ENCODE data around the gene ARL6IP5. TPM values are rescaled to one million over a fixed set of nuclear protein-coding genes. Genes with fewer than 3 reads are reported as not detected.
A peak's percentile ranks its signal among the peaks of the same experiment; 100 is the strongest.

The ARL6IP5 gene
- total and polyA plus RNA-seq, 7 experiments from 2014 or later: 75.8 to 457 (median 124) TPM

DNA sequence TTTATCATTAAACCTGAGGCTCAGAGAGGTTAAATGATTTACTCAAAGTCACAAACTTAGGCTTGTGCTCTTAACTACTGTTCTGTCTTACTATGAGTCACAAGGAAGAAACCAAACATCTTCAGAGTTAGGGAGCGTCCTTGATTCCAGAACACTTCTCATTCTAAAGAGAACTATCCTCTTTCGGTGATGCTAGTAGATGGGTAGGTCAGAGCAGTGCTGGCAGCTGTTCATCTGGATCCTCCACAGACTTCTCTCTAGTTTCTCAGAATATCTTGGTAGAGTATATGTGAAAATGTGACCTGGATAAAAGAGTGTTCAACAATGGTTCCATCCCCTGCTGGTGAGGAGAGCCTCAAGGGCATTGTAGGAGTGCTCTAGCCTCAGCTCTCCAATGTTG lies 3.3 kb downstream of the ARL6IP5 start:
- Histone ChIP-seq H3K27ac (ENCODE audit: low read depth, low read length) (peak overlapping the region; percentile 76), H3K27me3 (ENCODE audit: control insufficient read depth in 2 of 2, insufficient read depth in 2 of 2, low read length in 2 of 2) (no peaks in the 10 kb centered on the region), H3K4me1 (ENCODE audit: control insufficient read depth in 2 of 2, insufficient read depth in 2 of 2, low read length in 2 of 2) (peaks cover 57 to 64% of the 10 kb centered on the region in 2 donors), H3K36me3 (ENCODE audit: control insufficient read depth in 2 of 3, insufficient read depth in 3 of 3, low read length in 3 of 3) (peaks cover 0 to 5% (median 0%) of the 10 kb centered on the region in 3 experiments), H3K9me3 (ENCODE audit: control insufficient read depth in 2 of 3, low read length in 3 of 3) (no peaks in the 10 kb centered on the region), H3K4me3 (ENCODE audit: low read length) (peak overlapping the region; percentile 12)
- H3K27me3 Mint-ChIP-seq: no peaks in the 10 kb centered on the region
- ChIA-PET CTCF (no interaction called here), POLR2A (interaction anchor here (0.6 to 1.6 kb wide), 5 partner anchors 18 to 37 kb away, joined by 3 to 8 read pairs (median 3); partner anchors contain the start of gene TMF1)
- DNase-seq: no peak
- H3K36me3 Mint-ChIP-seq: peaks cover 0 to 51% (median 17%) of the 10 kb centered on the region in 5 donors
- no peak for ATAC-seq
- peaks cover 51 to 73% (median 66%) of the 10 kb centered on the region in 7 donors for H3K4me1 Mint-ChIP-seq
- intact Hi-C loops (cut with micrococcal nuclease): loop anchor here in 1 of 2 donors (10.0 kb wide), 1 partner anchor 1977 kb away; no protein-coding TSS in a partner anchor
- H3K9me3 Mint-ChIP-seq: peaks cover 0 to 2% (median 0%) of the 10 kb centered on the region in 11 donors
- peak overlapping the region; percentile 76 to 98 (median 92) for H3K4me3 Mint-ChIP-seq
- H3K27ac Mint-ChIP-seq: peak overlapping the region; percentile 80 to 98 (median 86)

GRCh38 chr3:69090021-69090420 lies 5.3 kb downstream of the ARL6IP5 start:
- Histone ChIP-seq H3K4me1 (ENCODE audit: control insufficient read depth in 2 of 2, insufficient read depth in 2 of 2, low read length in 2 of 2) (peaks cover 62 to 67% of the 10 kb centered on the region in 2 donors), H3K36me3 (ENCODE audit: control insufficient read depth in 2 of 3, insufficient read depth in 3 of 3, low read length in 3 of 3) (peaks cover 0 to 3% (median 0%) of the 10 kb centered on the region in 3 experiments), H3K4me3 (ENCODE audit: low read length) (no peak overlapping the region), H3K27me3 (ENCODE audit: control insufficient read depth in 2 of 2, insufficient read depth in 2 of 2, low read length in 2 of 2) (no peaks in the 10 kb centered on the region), H3K27ac (ENCODE audit: low read depth, low read length) (peak overlapping the region; percentile 76), H3K9me3 (ENCODE audit: control insufficient read depth in 2 of 3, low read length in 3 of 3) (no peaks in the 10 kb centered on the region)
- Mint-ChIP-seq H3K27ac (peak overlapping the region; percentile 78 to 98 (median 85)), H3K4me3 (peak overlapping the region; percentile 66 to 98 (median 90)), H3K4me1 (peaks cover 55 to 74% (median 69%) of the 10 kb centered on the region in 7 donors), H3K36me3 (peaks cover 0 to 63% (median 19%) of the 10 kb centered on the region in 5 donors), H3K27me3 (no peaks in the 10 kb centered on the region), H3K9me3 (no peaks in the 10 kb centered on the region)
- DNase-seq (no peak), ATAC-seq (no peak)
- ChIA-PET POLR2A (interaction anchor here (0.9 to 6.7 kb wide), 3 partner anchors 7 to 44 kb away, joined by 3 to 96 read pairs (median 4); partner anchors contain the start of genes ARL6IP5 and UBA3), CTCF (interaction anchor here (0.7 to 3.2 kb wide), 2 partner anchors 9 to 31 kb away, joined by 3 to 12 read pairs; no protein-coding TSS in a partner anchor)
- intact Hi-C loops (cut with micrococcal nuclease): no loop called here

DNA sequence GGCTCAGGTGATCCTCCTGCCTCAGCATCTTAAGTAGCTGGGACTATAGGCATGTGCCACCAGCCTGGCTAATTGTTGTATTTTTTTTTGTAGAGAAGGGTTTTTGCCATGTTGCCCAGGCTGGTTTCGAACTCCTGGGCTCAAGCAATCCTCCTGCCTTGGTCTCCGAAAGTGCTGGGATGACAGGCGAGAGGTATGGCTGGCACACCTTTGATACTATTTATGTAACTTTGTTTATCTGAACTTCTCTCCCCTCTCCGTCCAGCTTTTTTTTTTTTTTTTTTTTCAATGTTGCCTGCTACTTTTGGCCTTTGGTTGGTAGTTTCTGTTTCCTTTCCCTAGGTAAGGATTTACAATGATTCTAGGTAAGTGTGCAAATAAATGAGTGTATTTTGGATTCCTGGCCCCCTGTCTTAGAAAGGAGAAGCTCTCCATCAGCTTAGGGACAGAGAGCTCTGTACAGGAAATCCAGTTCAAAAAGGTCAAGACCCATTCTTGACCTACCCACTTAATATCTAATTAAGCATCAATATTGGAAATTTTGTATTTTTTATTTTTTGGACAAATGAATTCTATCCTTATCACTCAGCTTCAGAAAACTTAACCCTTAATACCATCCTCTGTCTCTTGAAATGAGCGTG lies 6.8 kb downstream of the ARL6IP5 start:
- Histone ChIP-seq H3K4me3 (ENCODE audit: low read length) (peak overlapping the region; percentile 40), H3K4me1 (ENCODE audit: control insufficient read depth in 2 of 2, insufficient read depth in 2 of 2, low read length in 2 of 2) (peaks cover 73 to 80% of the 10 kb centered on the region in 2 donors), H3K36me3 (ENCODE audit: control insufficient read depth in 2 of 3, insufficient read depth in 3 of 3, low read length in 3 of 3) (no peaks in the 10 kb centered on the region), H3K27ac (ENCODE audit: low read depth, low read length) (peak overlapping the region; percentile 76), H3K27me3 (ENCODE audit: control insufficient read depth in 2 of 2, insufficient read depth in 2 of 2, low read length in 2 of 2) (no peaks in the 10 kb centered on the region), H3K9me3 (ENCODE audit: control insufficient read depth in 2 of 3, low read length in 3 of 3) (no peaks in the 10 kb centered on the region)
- no peak for DNase-seq
- Mint-ChIP-seq H3K9me3 (peaks cover 0 to 2% (median 0%) of the 10 kb centered on the region in 11 donors), H3K4me1 (peaks cover 60 to 87% (median 81%) of the 10 kb centered on the region in 7 donors), H3K27me3 (no peaks in the 10 kb centered on the region), H3K36me3 (peaks cover 0 to 59% (median 19%) of the 10 kb centered on the region in 5 donors), H3K4me3 (peak overlapping the region; percentile 70 to 94 (median 79)), H3K27ac (peak overlapping the region; percentile 90 to 98 (median 93))
- intact Hi-C loops (cut with micrococcal nuclease): loop anchor here (1.0 to 2.0 kb wide), 4 partner anchors 7 to 39 kb away; partner anchors contain the start of genes ARL6IP5 (in 2 of the 2) and TMF1 (in 2 of the 2)
- POLR2A ChIA-PET: interaction anchor here (0.7 to 6.7 kb wide), 8 partner anchors 8 to 79 kb away, joined by 3 to 96 read pairs (median 5); partner anchors contain the start of genes ARL6IP5, EOGT, TMF1 and UBA3
- ATAC-seq: peak; percentile 2
- CTCF ChIA-PET: interaction anchor here (1.2 to 3.2 kb wide), 2 partner anchors 29 to 32 kb away, joined by 3 to 12 read pairs; no protein-coding TSS in a partner anchor

DNA sequence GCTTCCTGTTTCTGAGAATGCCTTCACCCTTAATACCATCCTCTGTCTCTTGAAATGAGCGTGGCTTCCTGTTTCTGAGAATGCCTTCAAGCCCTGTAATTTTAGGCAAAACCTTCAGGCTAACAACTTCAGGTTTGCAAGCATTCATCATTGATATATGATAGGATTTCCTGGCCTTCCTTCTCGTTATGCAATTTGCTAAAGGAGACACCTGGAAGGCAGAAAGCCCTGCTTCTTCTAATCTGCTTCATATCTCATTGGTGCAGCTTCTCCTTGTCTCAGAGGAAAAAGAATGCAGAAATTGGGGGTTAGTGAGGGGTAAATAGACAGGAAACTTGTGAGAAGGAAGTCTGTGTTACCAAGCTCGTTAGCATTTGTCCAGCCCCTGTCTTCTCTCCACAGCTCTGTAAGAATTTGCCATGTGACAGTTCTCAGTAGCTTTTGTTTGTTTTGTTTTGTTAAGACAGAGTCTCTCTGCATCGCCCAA lies 7.3 kb downstream of the ARL6IP5 start:
- Mint-ChIP-seq H3K9me3 (peaks cover 0 to 2% (median 0%) of the 10 kb centered on the region in 11 donors), H3K27ac (peak overlapping the region; percentile 90 to 98 (median 93)), H3K4me1 (peaks cover 62 to 93% (median 85%) of the 10 kb centered on the region in 7 donors), H3K4me3 (peak overlapping the region; percentile 70 to 94 (median 79)), H3K36me3 (peaks cover 0 to 56% (median 19%) of the 10 kb centered on the region in 5 donors), H3K27me3 (no peaks in the 10 kb centered on the region)
- ATAC-seq: peak; percentile 77
- CTCF ChIA-PET: interaction anchor here (1.2 to 3.2 kb wide), 2 partner anchors 29 to 33 kb away, joined by 3 to 12 read pairs; no protein-coding TSS in a partner anchor
- POLR2A ChIA-PET: interaction anchor here (0.7 to 6.7 kb wide), 9 partner anchors 9 to 79 kb away, joined by 3 to 96 read pairs (median 5); partner anchors contain the start of genes ARL6IP5, EOGT, TMF1 and UBA3
- Histone ChIP-seq H3K4me3 (ENCODE audit: low read length) (peak overlapping the region; percentile 40), H3K4me1 (ENCODE audit: control insufficient read depth in 2 of 2, insufficient read depth in 2 of 2, low read length in 2 of 2) (peaks cover 77 to 83% of the 10 kb centered on the region in 2 donors), H3K27ac (ENCODE audit: low read depth, low read length) (peak overlapping the region; percentile 76), H3K36me3 (ENCODE audit: control insufficient read depth in 2 of 3, insufficient read depth in 3 of 3, low read length in 3 of 3) (no peaks in the 10 kb centered on the region), H3K27me3 (ENCODE audit: control insufficient read depth in 2 of 2, insufficient read depth in 2 of 2, low read length in 2 of 2) (no peaks in the 10 kb centered on the region), H3K9me3 (ENCODE audit: control insufficient read depth in 2 of 3, low read length in 3 of 3) (no peaks in the 10 kb centered on the region)
- intact Hi-C loops (cut with micrococcal nuclease): loop anchor here (1.0 to 2.0 kb wide), 4 partner anchors 8 to 40 kb away; partner anchors contain the start of genes ARL6IP5 (in 2 of the 2) and TMF1 (in 2 of the 2)
- peak in 7 of 9 donors; percentile 46 to 67 (median 60) for DNase-seq

DNA sequence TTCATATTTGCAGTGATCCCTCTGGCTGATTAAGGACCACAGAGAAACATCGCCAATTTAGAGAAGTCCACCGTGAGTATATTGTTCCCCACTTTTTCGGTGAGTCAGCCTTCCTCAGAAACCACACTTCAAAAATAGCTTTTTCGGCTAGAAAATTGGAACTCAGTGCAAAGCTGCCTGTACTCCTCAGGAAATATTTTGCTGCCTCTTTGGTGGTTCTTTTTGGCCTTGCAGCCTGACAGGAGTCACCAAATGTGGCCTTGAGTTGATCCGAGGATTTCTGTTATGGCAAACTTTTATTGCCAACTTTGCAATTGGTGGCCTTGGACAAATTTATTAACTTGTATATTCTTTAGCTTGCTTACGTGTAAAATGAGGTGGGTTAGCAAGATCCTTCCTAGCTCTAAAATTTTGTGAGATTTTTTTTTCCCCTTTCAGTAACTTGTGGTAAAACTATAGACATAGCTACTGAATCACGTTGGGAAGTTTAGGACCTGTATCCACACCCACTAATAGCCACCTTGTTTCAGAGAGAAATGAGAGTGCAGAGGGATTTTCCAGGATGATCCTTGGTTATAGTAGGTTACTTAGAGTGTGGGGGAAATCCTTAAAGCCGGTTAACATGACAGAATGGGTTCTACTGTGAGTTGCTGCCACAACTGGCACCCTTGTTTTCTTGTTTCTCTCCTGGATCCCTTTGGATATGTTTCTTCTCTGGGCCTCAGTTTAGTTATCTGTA lies 9.9 kb downstream of the ARL6IP5 start:
- H3K9me3 Mint-ChIP-seq: peaks cover 0 to 2% (median 0%) of the 10 kb centered on the region in 11 donors
- no peak for DNase-seq
- peak overlapping the region; percentile 76 for H3K27ac ChIP-seq (ENCODE audit: low read depth, low read length)

More for the DNA sequence above, 9.9 kb downstream of the ARL6IP5 start:
- Histone ChIP-seq H3K36me3 (ENCODE audit: control insufficient read depth in 2 of 3, insufficient read depth in 3 of 3, low read length in 3 of 3) (no peaks in the 10 kb centered on the region), H3K9me3 (ENCODE audit: control insufficient read depth in 2 of 3, low read length in 3 of 3) (no peaks in the 10 kb centered on the region), H3K27me3 (ENCODE audit: control insufficient read depth in 2 of 2, insufficient read depth in 2 of 2, low read length in 2 of 2) (no peaks in the 10 kb centered on the region), H3K4me3 (ENCODE audit: low read length) (peak overlapping the region; percentile 38), H3K4me1 (ENCODE audit: control insufficient read depth in 2 of 2, insufficient read depth in 2 of 2, low read length in 2 of 2) (peaks cover 70 to 72% of the 10 kb centered on the region in 2 donors)
- intact Hi-C loops (cut with micrococcal nuclease): loop anchor here in 1 of 2 donors (2.0 to 5.0 kb wide), 2 partner anchors 14 to 103 kb away; partner anchors contain the start of gene UBA3
- ChIA-PET CTCF (no interaction called here), POLR2A (interaction anchor here (0.7 to 6.7 kb wide), 3 partner anchors 12 to 42 kb away, joined by 3 to 96 read pairs (median 6); partner anchors contain the start of genes ARL6IP5, TMF1 and UBA3)
- H3K36me3 Mint-ChIP-seq: peaks cover 0 to 47% (median 23%) of the 10 kb centered on the region in 5 donors
- peak overlapping the region; percentile 70 to 92 (median 78) for H3K4me3 Mint-ChIP-seq
- ATAC-seq: peak; percentile 26
- H3K4me1 Mint-ChIP-seq: peaks cover 72 to 96% (median 81%) of the 10 kb centered on the region in 7 donors
- H3K27me3 Mint-ChIP-seq: no peaks in the 10 kb centered on the region
- peak overlapping the region; percentile 81 to 98 (median 93) for H3K27ac Mint-ChIP-seq

All from naive thymus-derived CD4-positive, alpha-beta T cell (primary cell).